Measurements from ENCODE around the gene CACNA2D1. TPM values are rescaled to one million over a fixed set of nuclear protein-coding genes. Genes with fewer than 3 reads are reported as not detected.

CACNA2D1 gene
- total and polyA plus RNA-seq, 2 donors (not counting 1 experiment from before 2014, with no cell fraction given) = 31.7 to 64.4 TPM

GRCh38 chr7:82255706-82256105, 187.9 kb downstream of the CACNA2D1 start:
- TF ChIP-seq CTCF (conservative IDR thresholded peaks at IDR 0.05 in 1 of 2, IDR thresholded peaks at IDR 0.05 in 1 of 2; ENCODE audit: low read depth in 1 of 2, low read length in 2 of 2) (no peak), EZH2 (IDR thresholded peaks at IDR 0.05; ENCODE audit: low read length, missing control alignments) (no peak)
- H3K79me2 ChIP-seq (ENCODE audit: control insufficient read depth, insufficient read depth, low read length) = no peaks in the 10 kb centered on the region

GRCh38 chr7:82250598-82250997, 193.0 kb downstream of the CACNA2D1 start:
- DNase-seq (ENCODE audit: low read depth in 2 of 2) = peak in 1 of 2 donors; percentile 7
- no peak overlapping the region for H3K4me2 ChIP-seq (ENCODE audit: extremely low read depth, insufficient read depth, low read length)
- H3K9me3 ChIP-seq (ENCODE audit: control insufficient read depth, insufficient read depth, low read depth, low read length) = no peaks in the 10 kb centered on the region
- no peak for TF ChIP-seq EZH2 (IDR thresholded peaks at IDR 0.05; ENCODE audit: low read length, missing control alignments)
- no peak for TF ChIP-seq CTCF (conservative IDR thresholded peaks at IDR 0.05 in 1 of 2, IDR thresholded peaks at IDR 0.05 in 1 of 2; ENCODE audit: low read depth in 1 of 2, low read length in 2 of 2)
- no peak overlapping the region for H2AFZ ChIP-seq (ENCODE audit: low read length)
- H3K4me3 ChIP-seq (replicated peaks in 1 of 4; ENCODE audit: control extremely low read depth in 1 of 4, insufficient read depth in 1 of 4, low read depth in 3 of 4, low read length in 4 of 4) = no peak overlapping the region
- no peaks in the 10 kb centered on the region for H3K79me2 ChIP-seq (ENCODE audit: control insufficient read depth, insufficient read depth, low read length)
- H4K20me1 ChIP-seq (ENCODE audit: control insufficient read depth, extremely low read depth, insufficient read depth, low read length) = no peaks in the 10 kb centered on the region
- no peaks in the 10 kb centered on the region for H3K27me3 ChIP-seq (ENCODE audit: control insufficient read depth, insufficient read depth, low read length)
- H3K9ac ChIP-seq (ENCODE audit: insufficient read depth, low read length) = no peak overlapping the region
- H3K27ac ChIP-seq (ENCODE audit: insufficient read depth, low read length) = no peak overlapping the region
- H3K36me3 ChIP-seq (ENCODE audit: control insufficient read depth, insufficient read depth, low read length) = no peaks in the 10 kb centered on the region
- no peaks in the 10 kb centered on the region for H3K4me1 ChIP-seq (ENCODE audit: control insufficient read depth, extremely low read depth, insufficient read depth, low read length)

More at GRCh38 chr7:82255706-82256105, 187.9 kb downstream of the CACNA2D1 start:
- Histone ChIP-seq H3K4me3 (replicated peaks in 1 of 4; ENCODE audit: control extremely low read depth in 1 of 4, insufficient read depth in 1 of 4, low read depth in 3 of 4, low read length in 4 of 4) (no peak overlapping the region), H2AFZ (ENCODE audit: low read length) (no peak overlapping the region), H3K27ac (ENCODE audit: insufficient read depth, low read length) (no peak overlapping the region), H3K27me3 (ENCODE audit: control insufficient read depth, insufficient read depth, low read length) (no peaks in the 10 kb centered on the region), H3K36me3 (ENCODE audit: control insufficient read depth, insufficient read depth, low read length) (no peaks in the 10 kb centered on the region), H3K4me2 (ENCODE audit: extremely low read depth, insufficient read depth, low read length) (no peak overlapping the region), H4K20me1 (ENCODE audit: control insufficient read depth, extremely low read depth, insufficient read depth, low read length) (no peaks in the 10 kb centered on the region), H3K9me3 (ENCODE audit: control insufficient read depth, insufficient read depth, low read depth, low read length) (no peaks in the 10 kb centered on the region), H3K9ac (ENCODE audit: insufficient read depth, low read length) (no peak overlapping the region), H3K4me1 (ENCODE audit: control insufficient read depth, extremely low read depth, insufficient read depth, low read length) (no peaks in the 10 kb centered on the region)
- no peak for DNase-seq (ENCODE audit: low read depth in 2 of 2)

- Histone ChIP-seq H4K20me1 (ENCODE audit: control insufficient read depth, extremely low read depth, insufficient read depth, low read length) (no peaks in the 10 kb centered on the region), H3K4me3 (replicated peaks in 1 of 4; ENCODE audit: control extremely low read depth in 1 of 4, insufficient read depth in 1 of 4, low read depth in 3 of 4, low read length in 4 of 4) (no peak overlapping the region), H3K27ac (ENCODE audit: insufficient read depth, low read length) (no peak overlapping the region), H3K36me3 (ENCODE audit: control insufficient read depth, insufficient read depth, low read length) (no peaks in the 10 kb centered on the region), H3K4me2 (ENCODE audit: extremely low read depth, insufficient read depth, low read length) (no peak overlapping the region), H2AFZ (ENCODE audit: low read length) (no peak overlapping the region), H3K27me3 (ENCODE audit: control insufficient read depth, insufficient read depth, low read length) (no peaks in the 10 kb centered on the region), H3K4me1 (ENCODE audit: control insufficient read depth, extremely low read depth, insufficient read depth, low read length) (no peaks in the 10 kb centered on the region), H3K79me2 (ENCODE audit: control insufficient read depth, insufficient read depth, low read length) (no peaks in the 10 kb centered on the region), H3K9me3 (ENCODE audit: control insufficient read depth, insufficient read depth, low read depth, low read length) (no peaks in the 10 kb centered on the region), H3K9ac (ENCODE audit: insufficient read depth, low read length) (no peak overlapping the region)
- no peak for DNase-seq (ENCODE audit: low read depth in 2 of 2)
- TF ChIP-seq EZH2 (IDR thresholded peaks at IDR 0.05; ENCODE audit: low read length, missing control alignments) (no peak), CTCF (conservative IDR thresholded peaks at IDR 0.05 in 1 of 2, IDR thresholded peaks at IDR 0.05 in 1 of 2; ENCODE audit: low read depth in 1 of 2, low read length in 2 of 2) (no peak)
Measured at GRCh38 chr7:82249979-82250378, 193.6 kb downstream of the CACNA2D1 start.

Measured in fibroblast of lung (primary cell).